Endodermal cell (in vitro differentiated cells): ENCODE results near the gene VAPB. TPM values are rescaled to one million over a fixed set of nuclear protein-coding genes. Genes with fewer than 3 reads are reported as not detected.

Experiments used
- DNase-seq: peaks from one replicate; pipeline ENCODE4 v3.0.0-alpha.2; 2017
- H3K27ac ChIP-seq: 2 replicates; pipeline ENCODE4 v1.5.1; 2013; ENCODE audit warnings: mild to moderate bottlenecking, low read depth, low read length, moderate library complexity
- H3K27me3 ChIP-seq: 2 replicates; pipeline ENCODE4 v1.6.1; 2013; ENCODE audit warnings: mild to moderate bottlenecking, low read length, moderate library complexity; ENCODE audit not compliant: insufficient read depth, control insufficient read depth, poor library complexity, severe bottlenecking
- H3K36me3 ChIP-seq: 2 replicates; pipeline ENCODE4 v1.7.0; 2013; ENCODE audit warnings: mild to moderate bottlenecking, low read length, moderate library complexity; ENCODE audit not compliant: control insufficient read depth, insufficient read depth
- H3K4me1 ChIP-seq: one replicate; pipeline ENCODE4 v1.7.0; 2013; ENCODE audit warnings: low read length; ENCODE audit not compliant: control insufficient read depth, insufficient read depth
- H3K4me3 ChIP-seq: 2 replicates; pipeline ENCODE4 v1.5.1; 2013; ENCODE audit warnings: mild to moderate bottlenecking, low read length, moderate library complexity
- H3K9ac ChIP-seq: 2 replicates; pipeline ENCODE4 v1.6.1; 2013; ENCODE audit warnings: mild to moderate bottlenecking, low read length, moderate library complexity; ENCODE audit not compliant: poor library complexity, severe bottlenecking; ENCODE audit errors: extremely low read depth
- H3K9me3 ChIP-seq: 2 replicates; pipeline ENCODE4 v1.6.1; 2013; ENCODE audit warnings: mild to moderate bottlenecking, low read length, moderate library complexity; ENCODE audit not compliant: control insufficient read depth
- H3K27ac Mint-ChIP-seq: 2 replicates; pipeline ENCODE4 v1.8.0; 2020; ENCODE audit warnings: mixed read lengths
- H3K27me3 Mint-ChIP-seq: 2 replicates; pipeline ENCODE4 v1.8.0; 2021; ENCODE audit warnings: mild to moderate bottlenecking, mixed read lengths; ENCODE audit not compliant: insufficient read depth
- H3K36me3 Mint-ChIP-seq: 2 replicates; pipeline ENCODE4 v1.8.0; 2020; ENCODE audit warnings: low read depth, mixed read lengths
- H3K4me1 Mint-ChIP-seq: 2 replicates; pipeline ENCODE4 v1.8.0; 2020; ENCODE audit warnings: mixed read lengths
- H3K4me3 Mint-ChIP-seq: 2 replicates; pipeline ENCODE4 v1.8.0; 2020; ENCODE audit warnings: mild to moderate bottlenecking, moderate library complexity, mixed read lengths
- H3K9me3 Mint-ChIP-seq: 2 replicates; pipeline ENCODE4 v1.8.0; 2020; ENCODE audit warnings: mild to moderate bottlenecking, mixed read lengths
- WGBS, 2 experiments: methylation state at CpG; one replicate each; pipeline versions ENCODE4 v1.1.5 to v1.1.7; 2013; ENCODE audit warnings: missing lambda C conversion rate in 2 of 2, mixed read lengths in 1 of 2; ENCODE audit not compliant: insufficient coverage in 1 of 2, insufficient read length in 1 of 2; 5-methylcytosine and 5-hydroxymethylcytosine counted together
- total RNA-seq, 2 donors: library from RNA; stranded (reverse); fragmentation: NEBNext Ultra II Directional in 1 of 2; extraction: Animal tissue kit (Norgen Biotek cat#: 25700) in 1 of 2; gene quantifications; 2 replicates in 1 of 2; 3 replicates in 1 of 2; pipeline ENCODE4 v1.2.1, GENCODE V29; 2021
- TF ChIP-seq, protein P1 (sequence below): fragments of 200-600 bp; sonication (generic); conservative IDR thresholded peaks from 2 replicates; pipeline ENCODE4 v1.5.0; 2021; ENCODE audit warnings: antibody characterized with exemption, mild to moderate bottlenecking

The VAPB gene
- total RNA-seq, 2 donors from 2014 or later: 47.3 to 47.5 TPM

DNA sequence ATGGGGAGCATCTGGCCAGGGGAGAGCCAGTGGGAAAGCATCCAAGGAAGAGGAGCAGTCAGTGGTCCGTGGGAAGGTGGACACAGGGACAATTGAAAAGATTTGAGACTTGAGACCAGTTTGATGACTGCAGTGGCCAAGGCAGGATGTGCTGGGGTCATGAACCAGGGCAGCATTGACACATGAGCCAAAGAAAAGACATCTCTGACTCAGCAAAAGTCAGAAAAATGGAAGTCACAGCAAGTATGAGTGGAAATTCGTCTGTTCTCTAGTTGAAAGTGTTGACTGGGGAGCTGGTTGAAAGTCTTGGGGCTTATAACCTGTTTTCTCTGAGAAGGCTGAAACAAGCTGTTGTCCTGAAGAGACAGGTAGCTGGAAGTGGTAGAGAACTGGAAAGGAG is 48.2 kb upstream of the VAPB start:
- H3K27me3 Mint-ChIP-seq: no peaks in the 10 kb centered on the region
- DNase-seq: no peak
- no peak overlapping the region for H3K4me3 Mint-ChIP-seq
- peaks cover 26% of the 10 kb centered on the region for H3K4me1 Mint-ChIP-seq
- H3K9me3 Mint-ChIP-seq: no peaks in the 10 kb centered on the region
- H3K27me3 ChIP-seq: no peaks in the 10 kb centered on the region
- no peak overlapping the region for H3K4me3 ChIP-seq
- H3K27ac ChIP-seq: no peak overlapping the region
- TF ChIP-seq, protein P1, sequence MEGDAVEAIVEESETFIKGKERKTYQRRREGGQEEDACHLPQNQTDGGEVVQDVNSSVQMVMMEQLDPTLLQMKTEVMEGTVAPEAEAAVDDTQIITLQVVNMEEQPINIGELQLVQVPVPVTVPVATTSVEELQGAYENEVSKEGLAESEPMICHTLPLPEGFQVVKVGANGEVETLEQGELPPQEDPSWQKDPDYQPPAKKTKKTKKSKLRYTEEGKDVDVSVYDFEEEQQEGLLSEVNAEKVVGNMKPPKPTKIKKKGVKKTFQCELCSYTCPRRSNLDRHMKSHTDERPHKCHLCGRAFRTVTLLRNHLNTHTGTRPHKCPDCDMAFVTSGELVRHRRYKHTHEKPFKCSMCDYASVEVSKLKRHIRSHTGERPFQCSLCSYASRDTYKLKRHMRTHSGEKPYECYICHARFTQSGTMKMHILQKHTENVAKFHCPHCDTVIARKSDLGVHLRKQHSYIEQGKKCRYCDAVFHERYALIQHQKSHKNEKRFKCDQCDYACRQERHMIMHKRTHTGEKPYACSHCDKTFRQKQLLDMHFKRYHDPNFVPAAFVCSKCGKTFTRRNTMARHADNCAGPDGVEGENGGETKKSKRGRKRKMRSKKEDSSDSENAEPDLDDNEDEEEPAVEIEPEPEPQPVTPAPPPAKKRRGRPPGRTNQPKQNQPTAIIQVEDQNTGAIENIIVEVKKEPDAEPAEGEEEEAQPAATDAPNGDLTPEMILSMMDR: no peak
- peaks cover 40% of the 10 kb centered on the region for H3K36me3 ChIP-seq
- H3K36me3 Mint-ChIP-seq: peaks cover 26% of the 10 kb centered on the region
- H3K27ac Mint-ChIP-seq: no peak overlapping the region
- 88 to 92% methylated on average over 2 of the region's 2 CpGs for WGBS, 2 experiments
- no peaks in the 10 kb centered on the region for H3K9me3 ChIP-seq
- H3K4me1 ChIP-seq: peaks cover 3% of the 10 kb centered on the region
- no peak overlapping the region for H3K9ac ChIP-seq

DNA sequence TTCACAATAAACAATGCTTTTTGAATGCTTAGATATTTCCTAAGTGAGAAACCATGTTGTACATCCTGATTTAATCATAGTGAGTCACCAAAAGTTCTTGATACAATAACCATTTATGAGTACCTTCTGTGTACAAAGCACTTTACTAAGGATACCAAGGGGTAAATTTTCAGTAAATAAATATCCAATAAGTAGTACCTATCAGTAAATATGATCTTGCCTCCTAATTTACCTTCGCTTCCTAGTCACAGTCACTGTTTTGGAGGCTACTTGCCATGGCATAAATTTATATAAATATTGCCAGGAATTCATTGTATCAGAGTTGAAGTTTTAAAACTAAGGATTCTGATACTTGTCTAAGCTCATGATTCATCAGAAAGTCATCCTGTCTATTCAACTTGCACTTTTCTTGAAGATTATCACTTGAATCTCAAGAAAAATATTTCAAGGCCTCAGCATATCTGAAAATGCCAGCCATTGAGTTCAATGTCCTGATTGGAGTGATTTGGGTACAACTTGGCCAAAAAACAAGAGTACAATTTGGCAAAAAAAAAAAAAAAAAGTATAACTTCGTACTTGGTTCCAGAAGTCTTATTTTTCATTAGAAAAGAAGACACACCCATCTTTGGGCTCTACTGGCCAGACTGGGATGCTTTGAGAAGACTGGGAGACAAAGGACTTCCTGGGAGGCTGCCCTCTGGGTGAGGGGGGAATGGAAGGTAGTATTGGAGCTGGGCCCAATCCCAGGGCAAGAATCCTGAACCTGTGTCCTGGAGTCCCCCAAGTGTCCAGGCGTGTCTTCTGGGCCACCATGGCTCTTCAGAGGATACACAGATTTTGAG is 46.7 kb upstream of the VAPB start:
- 97 to 100% methylated on average over 1 to 2 of the region's 3 CpGs for WGBS, 2 experiments
- peaks cover 21% of the 10 kb centered on the region for H3K4me1 Mint-ChIP-seq
- H3K36me3 Mint-ChIP-seq: peaks cover 40% of the 10 kb centered on the region
- H3K27ac Mint-ChIP-seq: no peak overlapping the region
- no peak overlapping the region for H3K27ac ChIP-seq
- peaks cover 3% of the 10 kb centered on the region for H3K4me1 ChIP-seq
- H3K4me3 Mint-ChIP-seq: no peak overlapping the region
- H3K9ac ChIP-seq: no peak overlapping the region
- H3K4me3 ChIP-seq: no peak overlapping the region
- no peak for DNase-seq
- H3K9me3 Mint-ChIP-seq: no peaks in the 10 kb centered on the region
- TF ChIP-seq, protein P1: no peak
- H3K36me3 ChIP-seq: peaks cover 52% of the 10 kb centered on the region
- H3K27me3 Mint-ChIP-seq: no peaks in the 10 kb centered on the region
- no peaks in the 10 kb centered on the region for H3K9me3 ChIP-seq
- H3K27me3 ChIP-seq: no peaks in the 10 kb centered on the region

DNA sequence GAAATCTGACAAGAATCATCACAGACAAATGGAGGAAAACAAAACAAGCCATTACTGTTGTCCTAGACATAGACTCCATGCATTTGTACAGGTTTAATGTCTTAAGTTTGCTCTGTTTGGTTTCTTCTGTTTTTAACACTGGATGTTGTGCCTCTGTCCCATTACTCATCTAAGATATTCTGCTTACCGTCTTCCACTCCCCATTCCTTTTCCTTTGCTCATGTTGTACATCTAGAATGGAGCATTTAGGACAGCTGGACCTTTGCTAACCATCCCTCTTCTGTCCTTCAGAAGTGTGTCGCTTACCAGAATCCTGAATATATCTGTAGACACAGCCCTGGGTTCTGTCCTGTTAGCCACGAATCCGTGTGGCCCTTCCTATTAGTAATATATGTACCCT is 44.3 kb upstream of the VAPB start:
- no peaks in the 10 kb centered on the region for H3K27me3 Mint-ChIP-seq
- H3K4me3 Mint-ChIP-seq: no peak overlapping the region
- TF ChIP-seq, protein P1: no peak

More for the DNA sequence above, 44.3 kb upstream of the VAPB start:
- 95 to 100% methylated on average over 1 to 4 of the region's 4 CpGs for WGBS, 2 experiments
- no peaks in the 10 kb centered on the region for H3K27me3 ChIP-seq
- H3K4me3 ChIP-seq: no peak overlapping the region
- H3K36me3 ChIP-seq: peaks cover 55% of the 10 kb centered on the region
- Mint-ChIP-seq H3K9me3 (no peaks in the 10 kb centered on the region), H3K4me1 (peaks cover 12% of the 10 kb centered on the region), H3K27ac (no peak overlapping the region), H3K36me3 (peaks cover 52% of the 10 kb centered on the region)
- H3K9me3 ChIP-seq: no peaks in the 10 kb centered on the region
- H3K27ac ChIP-seq: no peak overlapping the region
- no peak overlapping the region for H3K9ac ChIP-seq
- H3K4me1 ChIP-seq: peaks cover 3% of the 10 kb centered on the region
- no peak for DNase-seq
